NCI-H146 treated with DMSO at 0.1 percent for 48 hours (cell line): ENCODE data around the gene MYRFL.
"Not testable (repeated sequence)": the region's sequence is repeated elsewhere in the genome, so short reads cannot be mapped to it uniquely, and the experiment has no call there.

Source experiments
- DNase-seq: peaks from one replicate; lab custom pipeline; 2025; ENCODE audit not compliant: unreplicated experiment; lab: John Stamatoyannopoulos, UW

The MYRFL gene

GRCh38 chr12:69840727-69841126, 15.7 kb downstream of the MYRFL start:
- no peak for DNase-seq

- no peak for DNase-seq
Measured at GRCh38 chr12:69843608-69844007, 18.6 kb downstream of the MYRFL start.

- no peak for DNase-seq
Measured at GRCh38 chr12:69844416-69844815, 19.4 kb downstream of the MYRFL start.

- DNase-seq: no peak
Measured at GRCh38 chr12:69844836-69845235, 19.8 kb downstream of the MYRFL start.

- DNase-seq: no peak
Measured at GRCh38 chr12:69846976-69847375, 21.9 kb downstream of the MYRFL start.

- no peak for DNase-seq
Measured at GRCh38 chr12:69851976-69852375, 26.9 kb downstream of the MYRFL start.

- DNase-seq: not testable (repeated sequence)
Measured at GRCh38 chr12:69853176-69853961, 28.3 kb downstream of the MYRFL start.

- no peak for DNase-seq
Measured at GRCh38 chr12:69866698-69867097, 41.7 kb downstream of the MYRFL start.

GRCh38 chr12:69868695-69869094, 43.7 kb downstream of the MYRFL start:
- DNase-seq: no peak

- DNase-seq: no peak
Measured at GRCh38 chr12:69872804-69873203, 47.8 kb downstream of the MYRFL start.

- DNase-seq: no peak
Measured at GRCh38 chr12:69873429-69873828, 48.4 kb downstream of the MYRFL start.

- DNase-seq: no peak
Measured at GRCh38 chr12:69874606-69875005, 49.6 kb downstream of the MYRFL start.

GRCh38 chr12:69875416-69875935, 50.4 kb downstream of the MYRFL start:
- no peak for DNase-seq

GRCh38 chr12:69879007-69879960, 54.3 kb downstream of the MYRFL start:
- DNase-seq: peak; percentile 19

- DNase-seq: no peak
Measured at GRCh38 chr12:69880571-69880970, 55.5 kb downstream of the MYRFL start.

GRCh38 chr12:69881771-69882170, 56.7 kb downstream of the MYRFL start:
- no peak for DNase-seq

- DNase-seq: peak; percentile 18
Measured at GRCh38 chr12:69884386-69884785, 59.4 kb downstream of the MYRFL start.

- no peak for DNase-seq
Measured at GRCh38 chr12:69885658-69886057, 60.6 kb downstream of the MYRFL start.

- no peak for DNase-seq
Measured at GRCh38 chr12:69886109-69886508, 61.1 kb downstream of the MYRFL start.

GRCh38 chr12:69886715-69887114, 61.7 kb downstream of the MYRFL start:
- DNase-seq: no peak

- DNase-seq: no peak
Measured at GRCh38 chr12:69888901-69889300, 63.9 kb downstream of the MYRFL start.
